Spleen (tissue), 7 donors: Measurements from ENCODE around the gene ZNF280D.

Experiments used
- CTCF ChIP-seq, 11 experiments: fragments of 200-600 bp in 7 of 11; fragments of 450-650 bp in 4 of 11; sonication (generic) in 4 of 11; IDR thresholded peaks in 8 of 11; conservative IDR thresholded peaks in 3 of 11; 1 replicate in 7 of 11; 2 replicates in 4 of 11; pipeline versions ENCODE4 v1.4.0 to v1.8.0; 2016 to 2021; ENCODE audit warnings: antibody characterized with exemption in 11 of 11, inconsistent platforms in 4 of 11, mild to moderate bottlenecking in 1 of 11
- POLR2A ChIP-seq, 3 donors: fragments of 450-650 bp; IDR thresholded peaks; one replicate each; pipeline ENCODE4 v1.5.1; 2017; ENCODE audit warnings: antibody characterized with exemption in 3 of 3, mild to moderate bottlenecking in 1 of 3
- donor health status: DM: no; HTN: no; CAD: no; lungs with moderate emphysema.
- donor health status: DM: no; HTN: no; CAD: no.
- donor health status: DM: no; HTN: no; CAD: no.

GRCh38 chr15:56683908-56684307 lies 49.4 kb downstream of the ZNF280D start:
- TF ChIP-seq CTCF (IDR thresholded peaks at IDR 0.05 in 8 of 11, conservative IDR thresholded peaks at IDR 0.05 in 3 of 11) (no peak), POLR2A (IDR thresholded peaks at IDR 0.05) (no peak)
